CD4-positive, CD25-positive, alpha-beta regulatory T cell (primary cell): ENCODE results near the gene MTG2. TPM values are rescaled to one million over a fixed set of nuclear protein-coding genes. Genes with fewer than 3 reads are reported as not detected.

ENCODE experiments used
- ATAC-seq, 2 donors: fragments of 150-1000 bp; cut with Tn5 transposase; one replicate each; pipeline ENCODE4 v1.10.0; 2021; ENCODE audit warnings: low read depth in 2 of 2, moderate number of reproducible peaks in 2 of 2, moderate library complexity in 1 of 2
- DNase-seq, 3 donors: peaks; one replicate each; pipeline versions ENCODE4 v3.0.0 to v3.0.0-alpha.2; 2012 to 2022; ENCODE audit warnings: mixed read lengths in 1 of 3
- H3K27ac ChIP-seq: one replicate; pipeline ENCODE4 v1.7.0; 2013; ENCODE audit warnings: mild to moderate bottlenecking, low read length; ENCODE audit not compliant: insufficient read depth, poor library complexity, severe bottlenecking
- H3K27me3 ChIP-seq: one replicate; pipeline ENCODE4 v1.7.0; 2013; ENCODE audit warnings: low read length; ENCODE audit not compliant: control insufficient read depth, insufficient read depth
- H3K36me3 ChIP-seq: one replicate; pipeline ENCODE4 v1.7.0; 2013; ENCODE audit warnings: mild to moderate bottlenecking, low read length, moderate library complexity; ENCODE audit not compliant: control insufficient read depth, insufficient read depth
- H3K4me1 ChIP-seq: 2 replicates; pipeline ENCODE4 v1.7.0; 2013; ENCODE audit warnings: mild to moderate bottlenecking, low read length; ENCODE audit not compliant: insufficient read depth, control insufficient read depth, poor library complexity, severe bottlenecking
- H3K4me3 ChIP-seq: one replicate; pipeline ENCODE4 v1.7.0; 2013; ENCODE audit warnings: low read depth, mild to moderate bottlenecking, low read length, moderate library complexity
- H3K9me3 ChIP-seq, 2 experiments: 1 replicate in 1 of 2; 2 replicates in 1 of 2; pipeline ENCODE4 v1.7.0; 2013; ENCODE audit warnings: low read length in 2 of 2, mild to moderate bottlenecking in 1 of 2, moderate library complexity in 1 of 2; ENCODE audit not compliant: control insufficient read depth in 2 of 2
- H3K27ac Mint-ChIP-seq, 3 donors: one replicate each; pipeline ENCODE4 v1.8.0; 2020 to 2022; ENCODE audit warnings: mild to moderate bottlenecking in 3 of 3, mixed read lengths in 3 of 3, moderate library complexity in 2 of 3
- H3K27me3 Mint-ChIP-seq: one replicate; pipeline ENCODE4 v1.8.0; 2022; ENCODE audit warnings: mild to moderate bottlenecking, mixed read lengths
- H3K36me3 Mint-ChIP-seq: one replicate; pipeline ENCODE4 v1.8.0; 2020; ENCODE audit warnings: mixed read lengths
- H3K4me1 Mint-ChIP-seq, 4 donors: one replicate each; pipeline ENCODE4 v1.8.0; 2020 to 2022; ENCODE audit warnings: mixed read lengths in 4 of 4, mild to moderate bottlenecking in 1 of 4
- H3K4me3 Mint-ChIP-seq, 4 donors: one replicate each; pipeline ENCODE4 v1.8.0; 2020 to 2022; ENCODE audit warnings: mild to moderate bottlenecking in 4 of 4, mixed read lengths in 4 of 4, moderate library complexity in 3 of 4
- H3K9me3 Mint-ChIP-seq, 7 donors: one replicate each; pipeline ENCODE4 v1.8.0; 2020 to 2022; ENCODE audit warnings: mixed read lengths in 7 of 7, mild to moderate bottlenecking in 3 of 7, moderate library complexity in 2 of 7
- polyA plus RNA-seq, 4 donors: library from polyadenylated mRNA; unstranded; fragments of 300-500 nt; fragmentation: Illumina TruSeq; gene quantifications; one replicate each; pipeline ENCODE4 v1.2.3, GENCODE V29; 2021
- total RNA-seq: library from RNA; stranded (reverse); gene quantifications from one replicate; pipeline ENCODE4 v1.2.3, GENCODE V29; 2022

Gene MTG2
- total and polyA plus RNA-seq, 5 donors from 2014 or later: 17.5 to 23.6 (median 18.9) TPM

GRCh38 chr20:62219101-62219991 is 36.5 kb downstream of the MTG2 start:
- no peaks in the 10 kb centered on the region for H3K9me3 ChIP-seq
- DNase-seq (no peak), ATAC-seq (no peak)
- no peak overlapping the region for H3K4me3 ChIP-seq
- peak overlapping the region in 1 of 4 donors; percentile 60 for H3K4me3 Mint-ChIP-seq
- H3K9me3 Mint-ChIP-seq: peaks cover 0 to 2% (median 0%) of the 10 kb centered on the region in 7 donors
- H3K27me3 ChIP-seq: no peaks in the 10 kb centered on the region
- H3K4me1 ChIP-seq: peaks cover 11% of the 10 kb centered on the region
- H3K36me3 Mint-ChIP-seq: no peaks in the 10 kb centered on the region
- no peak overlapping the region for H3K27ac Mint-ChIP-seq
- no peaks in the 10 kb centered on the region for H3K36me3 ChIP-seq
- H3K27me3 Mint-ChIP-seq: peaks cover 34% of the 10 kb centered on the region
- no peak overlapping the region for H3K27ac ChIP-seq
- H3K4me1 Mint-ChIP-seq: peaks cover 0 to 4% (median under 1%) of the 10 kb centered on the region in 4 donors

GRCh38 chr20:62219992-62220665 is 37.3 kb downstream of the MTG2 start, which contains the start of gene HRH3:
Gene HRH3, minus strand, starts transcription at chr20:62220278. Its CDS starts 308 bp downstream, at chr20:62219970.
- H3K4me1 Mint-ChIP-seq: peaks cover 0 to 4% (median under 1%) of the 10 kb centered on the region in 4 donors
- Histone ChIP-seq H3K27ac (no peak within 1 kb of the TSS), H3K4me3 (no peak within 1 kb of the TSS), H3K9me3 (no peaks in the 10 kb centered on the region), H3K27me3 (no peaks in the 10 kb centered on the region), H3K36me3 (no peaks in the 10 kb centered on the region), H3K4me1 (peaks cover 11% of the 10 kb centered on the region)
- ATAC-seq (peak; percentile 32 to 47), DNase-seq (peak in 2 of 3 donors; percentile 13 to 32)
- H3K27ac Mint-ChIP-seq: no peak within 1 kb of the TSS
- peaks cover 0 to 2% (median 0%) of the 10 kb centered on the region in 7 donors for H3K9me3 Mint-ChIP-seq
- peaks cover 26% of the 10 kb centered on the region for H3K27me3 Mint-ChIP-seq
- H3K4me3 Mint-ChIP-seq: peak within 1 kb of the TSS in 2 of 4 donors; percentile 39 to 60
- H3K36me3 Mint-ChIP-seq: no peaks in the 10 kb centered on the region

GRCh38 chr20:62220666-62221568 is 38.1 kb downstream of the MTG2 start:
- Histone ChIP-seq H3K9me3 (no peaks in the 10 kb centered on the region), H3K27ac (no peak overlapping the region), H3K4me1 (peaks cover 11% of the 10 kb centered on the region), H3K36me3 (no peaks in the 10 kb centered on the region), H3K27me3 (no peaks in the 10 kb centered on the region), H3K4me3 (no peak overlapping the region)
- no peak for ATAC-seq
- Mint-ChIP-seq H3K36me3 (no peaks in the 10 kb centered on the region), H3K9me3 (peaks cover 0 to 2% (median 0%) of the 10 kb centered on the region in 7 donors), H3K27ac (no peak overlapping the region), H3K4me1 (peaks cover 0 to 4% (median 0%) of the 10 kb centered on the region in 4 donors), H3K4me3 (peak overlapping the region in 1 of 4 donors; percentile 39), H3K27me3 (peaks cover 23% of the 10 kb centered on the region)
- no peak for DNase-seq

- peaks cover 0 to 2% (median 0%) of the 10 kb centered on the region in 7 donors for H3K9me3 Mint-ChIP-seq
Observed at GRCh38 chr20:62222266-62222850, 39.5 kb downstream of the MTG2 start.

GRCh38 chr20:62222972-62223371 is 40.1 kb downstream of the MTG2 start:
- no peaks in the 10 kb centered on the region for H3K9me3 ChIP-seq
- no peak overlapping the region for H3K27ac Mint-ChIP-seq
- peaks cover 23% of the 10 kb centered on the region for H3K27me3 Mint-ChIP-seq
- ATAC-seq (no peak), DNase-seq (no peak)
- peaks cover 11% of the 10 kb centered on the region for H3K4me1 ChIP-seq
- H3K4me1 Mint-ChIP-seq: peaks cover 0 to 2% (median 0%) of the 10 kb centered on the region in 4 donors
- no peak overlapping the region for H3K4me3 ChIP-seq
- peaks cover 0 to 2% (median 0%) of the 10 kb centered on the region in 7 donors for H3K9me3 Mint-ChIP-seq
- no peaks in the 10 kb centered on the region for H3K36me3 Mint-ChIP-seq
- no peaks in the 10 kb centered on the region for H3K27me3 ChIP-seq
- H3K4me3 Mint-ChIP-seq: no peak overlapping the region
- H3K27ac ChIP-seq: no peak overlapping the region
- no peaks in the 10 kb centered on the region for H3K36me3 ChIP-seq

More at GRCh38 chr20:62222266-62222850, 39.5 kb downstream of the MTG2 start:
- Histone ChIP-seq H3K4me1 (peaks cover 11% of the 10 kb centered on the region), H3K27me3 (no peaks in the 10 kb centered on the region), H3K36me3 (no peaks in the 10 kb centered on the region), H3K4me3 (no peak overlapping the region), H3K27ac (no peak overlapping the region), H3K9me3 (no peaks in the 10 kb centered on the region)
- DNase-seq (no peak), ATAC-seq (no peak)
- no peak overlapping the region for H3K27ac Mint-ChIP-seq
- peaks cover 23% of the 10 kb centered on the region for H3K27me3 Mint-ChIP-seq
- H3K36me3 Mint-ChIP-seq: no peaks in the 10 kb centered on the region
- H3K4me3 Mint-ChIP-seq: no peak overlapping the region
- H3K4me1 Mint-ChIP-seq: peaks cover 0 to 4% (median 0%) of the 10 kb centered on the region in 4 donors

- no peak overlapping the region for H3K27ac ChIP-seq
- peaks cover 11% of the 10 kb centered on the region for H3K4me1 ChIP-seq
- ATAC-seq: no peak
- no peak overlapping the region for H3K27ac Mint-ChIP-seq
- no peaks in the 10 kb centered on the region for H3K9me3 ChIP-seq
- peaks cover 23% of the 10 kb centered on the region for H3K27me3 Mint-ChIP-seq
- no peak overlapping the region for H3K4me3 Mint-ChIP-seq
- H3K36me3 ChIP-seq: no peaks in the 10 kb centered on the region
- H3K9me3 Mint-ChIP-seq: peaks cover 0 to 2% (median 0%) of the 10 kb centered on the region in 7 donors
- DNase-seq: no peak
- no peak overlapping the region for H3K4me3 ChIP-seq
- no peaks in the 10 kb centered on the region for H3K36me3 Mint-ChIP-seq
- peaks cover 0 to 2% (median 0%) of the 10 kb centered on the region in 4 donors for H3K4me1 Mint-ChIP-seq
- no peaks in the 10 kb centered on the region for H3K27me3 ChIP-seq
Observed at GRCh38 chr20:62223571-62223970, 40.7 kb downstream of the MTG2 start.
